ENCODE measurements around the gene UGT1A1.

DNA sequence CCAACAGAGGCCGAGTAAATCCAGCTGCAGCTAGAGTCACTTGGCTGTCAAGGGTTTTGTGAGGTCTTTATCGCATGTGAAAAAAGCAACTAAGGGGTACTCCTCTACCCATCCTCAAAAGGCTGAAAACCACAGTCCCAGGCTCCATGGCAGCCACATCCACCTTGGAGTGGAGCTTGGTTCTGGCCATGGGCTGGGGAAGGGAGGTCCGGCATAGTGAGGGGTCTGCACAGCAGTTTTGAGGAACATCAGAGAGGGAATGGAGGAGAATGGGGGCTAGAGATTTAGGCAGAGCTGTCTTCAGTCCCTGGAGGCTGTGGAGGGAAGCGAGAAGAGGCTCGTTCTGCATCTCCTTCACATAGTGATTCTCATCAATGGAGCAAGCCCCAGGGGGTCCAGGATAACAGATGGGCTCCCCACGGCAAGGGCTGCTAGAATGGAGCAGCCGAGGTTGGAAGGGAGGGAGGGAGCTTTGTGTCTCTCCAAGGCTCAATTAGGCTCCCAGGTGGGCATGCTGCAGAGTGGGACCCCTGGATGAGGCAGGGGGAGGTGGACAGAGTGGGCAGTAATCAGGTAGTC is 39.1 kb downstream of the UGT1A1 start:
- TF ChIP-seq, protein P1, sequence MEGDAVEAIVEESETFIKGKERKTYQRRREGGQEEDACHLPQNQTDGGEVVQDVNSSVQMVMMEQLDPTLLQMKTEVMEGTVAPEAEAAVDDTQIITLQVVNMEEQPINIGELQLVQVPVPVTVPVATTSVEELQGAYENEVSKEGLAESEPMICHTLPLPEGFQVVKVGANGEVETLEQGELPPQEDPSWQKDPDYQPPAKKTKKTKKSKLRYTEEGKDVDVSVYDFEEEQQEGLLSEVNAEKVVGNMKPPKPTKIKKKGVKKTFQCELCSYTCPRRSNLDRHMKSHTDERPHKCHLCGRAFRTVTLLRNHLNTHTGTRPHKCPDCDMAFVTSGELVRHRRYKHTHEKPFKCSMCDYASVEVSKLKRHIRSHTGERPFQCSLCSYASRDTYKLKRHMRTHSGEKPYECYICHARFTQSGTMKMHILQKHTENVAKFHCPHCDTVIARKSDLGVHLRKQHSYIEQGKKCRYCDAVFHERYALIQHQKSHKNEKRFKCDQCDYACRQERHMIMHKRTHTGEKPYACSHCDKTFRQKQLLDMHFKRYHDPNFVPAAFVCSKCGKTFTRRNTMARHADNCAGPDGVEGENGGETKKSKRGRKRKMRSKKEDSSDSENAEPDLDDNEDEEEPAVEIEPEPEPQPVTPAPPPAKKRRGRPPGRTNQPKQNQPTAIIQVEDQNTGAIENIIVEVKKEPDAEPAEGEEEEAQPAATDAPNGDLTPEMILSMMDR (IDR thresholded peaks at IDR 0.05): no peak
- no peak for TF ChIP-seq POLR2A (IDR thresholded peaks at IDR 0.05)

Measured in Peyer's patch (tissue), 4 donors.